HEK293 (cell line): ENCODE measurements around the gene SARS2.

ENCODE experiments used
- CTCF ChIA-PET: fragments of 350-600 bp; formaldehyde crosslinking; extraction: SDS; loops from one replicate; lab custom pipeline; 2021; ENCODE audit warnings: antibody characterized with exemption; lab: Yijun Ruan, JAX
- POLR2A ChIA-PET: fragments of 300-600 bp; formaldehyde crosslinking; extraction: SDS; loops from one replicate; lab custom pipeline; 2020; ENCODE audit warnings: antibody characterized with exemption, inconsistent platforms; lab: Yijun Ruan, JAX
- H3K27ac ChIP-seq: fragments of 200-500 bp; sonication (Bioruptor generic); 2 replicates; pipeline ENCODE4 v1.5.1; 2014; ENCODE audit warnings: low read depth, low read length, control low read depth, inconsistent platforms; ENCODE audit errors: extremely low read depth
- H3K36me3 ChIP-seq, 2 experiments: fragments of 200-500 bp in 1 of 2; sonication (Bioruptor generic) in 1 of 2; 1 replicate in 1 of 2; 2 replicates in 1 of 2; pipeline ENCODE4 v1.5.1; 2014 to 2017; ENCODE audit warnings: inconsistent platforms in 2 of 2, low read length in 2 of 2; ENCODE audit not compliant: control insufficient read depth in 2 of 2, insufficient read depth in 1 of 2
- H3K4me1 ChIP-seq: fragments of 200-500 bp; sonication (Bioruptor generic); 2 replicates; pipeline ENCODE4 v1.5.1; 2014; ENCODE audit warnings: mild to moderate bottlenecking, low read length, inconsistent platforms; ENCODE audit not compliant: control insufficient read depth, insufficient read depth
- H3K4me3 ChIP-seq: 2 replicates; pipeline ENCODE4 v1.5.1; 2011; ENCODE audit warnings: low read depth, mild to moderate bottlenecking, control low read depth, low read length, moderate library complexity
- H3K9me3 ChIP-seq: fragments of 200-500 bp; sonication (Bioruptor generic); 2 replicates; pipeline ENCODE4 v1.5.1; 2014; ENCODE audit warnings: low read depth, low read length, inconsistent platforms; ENCODE audit not compliant: control insufficient read depth, insufficient read depth
- BCL11A ChIP-seq: fragments of 450-650 bp; formaldehyde crosslinking; IDR thresholded peaks from 2 replicates; pipeline ENCODE4 v1.5.1; 2016; ENCODE audit warnings: low read depth, missing biosample characterization, missing genetic modification characterization
- GLIS1 ChIP-seq: fragments of 450-650 bp; formaldehyde crosslinking; IDR thresholded peaks from 2 replicates; pipeline ENCODE4 v1.5.1; 2016; ENCODE audit warnings: missing biosample characterization, missing genetic modification characterization
- MEIS1 ChIP-seq: sonication (generic); formaldehyde crosslinking; IDR thresholded peaks from 2 replicates; pipeline ENCODE4 v1.8.1; 2022; ENCODE audit warnings: missing genetic modification reagents, mild to moderate bottlenecking, borderline replicate concordance
- OVOL3 ChIP-seq: fragments of 450-650 bp; formaldehyde crosslinking; IDR thresholded peaks from 2 replicates; pipeline ENCODE4 v1.5.1; 2016; ENCODE audit warnings: missing biosample characterization, missing genetic modification characterization
- SP2 ChIP-seq: fragments of 450-650 bp; formaldehyde crosslinking; IDR thresholded peaks from 2 replicates; pipeline ENCODE4 v1.5.1; 2016; ENCODE audit warnings: missing biosample characterization, missing genetic modification characterization
- ZBTB20 ChIP-seq: fragments of 450-650 bp; formaldehyde crosslinking; IDR thresholded peaks from 2 replicates; pipeline ENCODE4 v1.5.1; 2016; ENCODE audit warnings: missing biosample characterization, missing genetic modification characterization
- ZFHX2 ChIP-seq: fragments of 450-650 bp; formaldehyde crosslinking; conservative IDR thresholded peaks from 2 replicates; pipeline ENCODE4 v1.5.1; 2016; ENCODE audit warnings: missing biosample characterization, missing genetic modification characterization
- ZNF146 ChIP-seq: fragments of 450-650 bp; formaldehyde crosslinking; IDR thresholded peaks from 2 replicates; pipeline ENCODE4 v1.5.1; 2016; ENCODE audit warnings: missing biosample characterization, missing genetic modification characterization
- ZNF19 ChIP-seq: fragments of 450-650 bp; formaldehyde crosslinking; IDR thresholded peaks from 2 replicates; pipeline ENCODE4; 2016; ENCODE audit warnings: missing biosample characterization, missing genetic modification characterization, low read depth
- ZNF221 ChIP-seq: fragments of 450-650 bp; formaldehyde crosslinking; IDR thresholded peaks from 2 replicates; pipeline ENCODE4 v1.5.1; 2017; ENCODE audit warnings: missing biosample characterization, missing genetic modification characterization, borderline replicate concordance
- ZNF274 ChIP-seq, 2 experiments: fragments of 200-500 bp in 1 of 2; fragments of 450-650 bp in 1 of 2; sonication (Bioruptor generic) in 1 of 2; formaldehyde crosslinking in 1 of 2; IDR thresholded peaks; 2 replicates each; pipeline versions ENCODE4 v1.5.1 to v1.6.1; 2014 to 2016; ENCODE audit warnings: borderline replicate concordance in 1 of 2, inconsistent platforms in 1 of 2, low read length in 1 of 2, missing biosample characterization in 1 of 2, missing genetic modification characterization in 1 of 2
- ZNF354C ChIP-seq: fragments of 450-650 bp; formaldehyde crosslinking; IDR thresholded peaks from 2 replicates; pipeline ENCODE4 v1.5.1; 2016; ENCODE audit warnings: missing biosample characterization, missing genetic modification characterization, low read depth, borderline replicate concordance
- ZNF391 ChIP-seq: fragments of 450-650 bp; formaldehyde crosslinking; IDR thresholded peaks from 2 replicates; pipeline ENCODE4 v1.5.1; 2016; ENCODE audit warnings: low read depth, missing biosample characterization, missing genetic modification characterization, borderline replicate concordance
- ZNF76 ChIP-seq: fragments of 450-650 bp; formaldehyde crosslinking; IDR thresholded peaks from 2 replicates; pipeline ENCODE4; 2016; ENCODE audit warnings: low read depth, missing biosample characterization, missing genetic modification characterization, borderline replicate concordance
- ZNF792 ChIP-seq: fragments of 450-650 bp; formaldehyde crosslinking; IDR thresholded peaks from 2 replicates; pipeline ENCODE4 v1.5.1; 2016; ENCODE audit warnings: missing biosample characterization, missing genetic modification characterization
- ZSCAN30 ChIP-seq: fragments of 450-650 bp; IDR thresholded peaks from 2 replicates; pipeline ENCODE4 v1.5.1; 2018; ENCODE audit warnings: missing biosample characterization, mild to moderate bottlenecking, missing genetic modification characterization, moderate library complexity
- TF ChIP-seq, protein P1 (sequence below): fragments of 450-650 bp; formaldehyde crosslinking; IDR thresholded peaks from 2 replicates; pipeline ENCODE4 v1.5.1; 2016; ENCODE audit warnings: missing biosample characterization, missing genetic modification characterization
- TF ChIP-seq, protein P2 (sequence below): fragments of 450-650 bp; formaldehyde crosslinking; IDR thresholded peaks from 2 replicates; pipeline ENCODE4 v1.5.1; 2016; ENCODE audit warnings: missing biosample characterization, missing genetic modification characterization
- TF ChIP-seq, protein P3 (sequence below): fragments of 450-650 bp; formaldehyde crosslinking; IDR thresholded peaks from 2 replicates; pipeline ENCODE4 v1.5.1; 2017; ENCODE audit warnings: missing biosample characterization, missing genetic modification characterization
- TF ChIP-seq, protein P4 (sequence below): fragments of 450-650 bp; formaldehyde crosslinking; conservative IDR thresholded peaks from 2 replicates; pipeline ENCODE4 v1.5.1; 2016; ENCODE audit warnings: low read depth, missing biosample characterization, missing genetic modification characterization
- TF ChIP-seq, protein P5 (sequence below): fragments of 450-650 bp; formaldehyde crosslinking; IDR thresholded peaks from 2 replicates; pipeline ENCODE4 v1.5.1; 2016; ENCODE audit warnings: missing biosample characterization, missing genetic modification characterization

Gene SARS2

DNA sequence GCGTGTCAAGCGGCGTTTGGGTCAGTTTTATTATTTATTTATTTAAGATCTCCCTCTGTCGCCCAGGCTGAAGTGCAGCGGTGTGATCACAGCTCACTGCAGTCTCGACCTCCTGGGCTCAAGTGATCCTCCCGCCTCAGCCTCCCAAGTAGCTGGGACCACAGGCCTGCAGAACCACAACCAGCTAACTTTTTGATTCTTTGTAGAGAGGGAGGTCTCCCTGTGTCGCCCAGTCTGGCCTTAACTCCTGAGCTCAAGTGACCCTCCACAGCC, 894 bp upstream of the SARS2 start:
- no peak for TF ChIP-seq OVOL3 (tag by site-specific recombination)
- no peak for TF ChIP-seq ZNF391 (tag by site-specific recombination)
- TF ChIP-seq, protein P1, sequence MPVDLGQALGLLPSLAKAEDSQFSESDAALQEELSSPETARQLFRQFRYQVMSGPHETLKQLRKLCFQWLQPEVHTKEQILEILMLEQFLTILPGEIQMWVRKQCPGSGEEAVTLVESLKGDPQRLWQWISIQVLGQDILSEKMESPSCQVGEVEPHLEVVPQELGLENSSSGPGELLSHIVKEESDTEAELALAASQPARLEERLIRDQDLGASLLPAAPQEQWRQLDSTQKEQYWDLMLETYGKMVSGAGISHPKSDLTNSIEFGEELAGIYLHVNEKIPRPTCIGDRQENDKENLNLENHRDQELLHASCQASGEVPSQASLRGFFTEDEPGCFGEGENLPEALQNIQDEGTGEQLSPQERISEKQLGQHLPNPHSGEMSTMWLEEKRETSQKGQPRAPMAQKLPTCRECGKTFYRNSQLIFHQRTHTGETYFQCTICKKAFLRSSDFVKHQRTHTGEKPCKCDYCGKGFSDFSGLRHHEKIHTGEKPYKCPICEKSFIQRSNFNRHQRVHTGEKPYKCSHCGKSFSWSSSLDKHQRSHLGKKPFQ (tag by site-specific recombination): peak; percentile 84
- 0 out of 2 replicates have a peak, but pooled peaks have one; percentile 14 for TF ChIP-seq BCL11A (tag by site-specific recombination)
- peak; percentile 76 for TF ChIP-seq GLIS1 (tag by site-specific recombination)
- no peak for TF ChIP-seq ZNF76 (tag by site-specific recombination)
- TF ChIP-seq, protein P2, sequence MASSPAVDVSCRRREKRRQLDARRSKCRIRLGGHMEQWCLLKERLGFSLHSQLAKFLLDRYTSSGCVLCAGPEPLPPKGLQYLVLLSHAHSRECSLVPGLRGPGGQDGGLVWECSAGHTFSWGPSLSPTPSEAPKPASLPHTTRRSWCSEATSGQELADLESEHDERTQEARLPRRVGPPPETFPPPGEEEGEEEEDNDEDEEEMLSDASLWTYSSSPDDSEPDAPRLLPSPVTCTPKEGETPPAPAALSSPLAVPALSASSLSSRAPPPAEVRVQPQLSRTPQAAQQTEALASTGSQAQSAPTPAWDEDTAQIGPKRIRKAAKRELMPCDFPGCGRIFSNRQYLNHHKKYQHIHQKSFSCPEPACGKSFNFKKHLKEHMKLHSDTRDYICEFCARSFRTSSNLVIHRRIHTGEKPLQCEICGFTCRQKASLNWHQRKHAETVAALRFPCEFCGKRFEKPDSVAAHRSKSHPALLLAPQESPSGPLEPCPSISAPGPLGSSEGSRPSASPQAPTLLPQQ (tag by site-specific recombination): no peak
- 0 out of 2 replicates have a peak, but pooled peaks have one; percentile 13 for TF ChIP-seq ZNF792 (tag by site-specific recombination)
- TF ChIP-seq, protein P3, sequence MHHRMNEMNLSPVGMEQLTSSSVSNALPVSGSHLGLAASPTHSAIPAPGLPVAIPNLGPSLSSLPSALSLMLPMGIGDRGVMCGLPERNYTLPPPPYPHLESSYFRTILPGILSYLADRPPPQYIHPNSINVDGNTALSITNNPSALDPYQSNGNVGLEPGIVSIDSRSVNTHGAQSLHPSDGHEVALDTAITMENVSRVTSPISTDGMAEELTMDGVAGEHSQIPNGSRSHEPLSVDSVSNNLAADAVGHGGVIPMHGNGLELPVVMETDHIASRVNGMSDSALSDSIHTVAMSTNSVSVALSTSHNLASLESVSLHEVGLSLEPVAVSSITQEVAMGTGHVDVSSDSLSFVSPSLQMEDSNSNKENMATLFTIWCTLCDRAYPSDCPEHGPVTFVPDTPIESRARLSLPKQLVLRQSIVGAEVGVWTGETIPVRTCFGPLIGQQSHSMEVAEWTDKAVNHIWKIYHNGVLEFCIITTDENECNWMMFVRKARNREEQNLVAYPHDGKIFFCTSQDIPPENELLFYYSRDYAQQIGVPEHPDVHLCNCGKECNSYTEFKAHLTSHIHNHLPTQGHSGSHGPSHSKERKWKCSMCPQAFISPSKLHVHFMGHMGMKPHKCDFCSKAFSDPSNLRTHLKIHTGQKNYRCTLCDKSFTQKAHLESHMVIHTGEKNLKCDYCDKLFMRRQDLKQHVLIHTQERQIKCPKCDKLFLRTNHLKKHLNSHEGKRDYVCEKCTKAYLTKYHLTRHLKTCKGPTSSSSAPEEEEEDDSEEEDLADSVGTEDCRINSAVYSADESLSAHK: no peak
- TF ChIP-seq ZNF274 (IDR thresholded peaks at IDR 0.05; ENCODE audit: low read length): no peak
- TF ChIP-seq ZNF274 (tag by site-specific recombination; IDR thresholded peaks at IDR 0.05; ENCODE audit: borderline replicate concordance): no peak
- no peak for TF ChIP-seq MEIS1 (CRISPR knock-in tag)
- POLR2A ChIA-PET: interaction anchor here (0.8 to 2.5 kb wide), 8 partner anchors 9 to 557 kb away, joined by 3 to 34 read pairs (median 9); partner anchors contain the start of genes EIF3K, NFKBIB, PSMD8 and RPS16
- H3K4me1 ChIP-seq: peaks cover 10% of the 10 kb centered on the region; the same call in 1 of the 2 replicates
- H3K36me3 ChIP-seq: peaks cover 29 to 53% of the 10 kb centered on the region in 2 experiments
- CTCF ChIA-PET: interaction anchor here (0.6 to 5.3 kb wide), 22 partner anchors 10 to 1029 kb away, joined by 3 to 63 read pairs (median 9); partner anchors contain the start of genes FAM98C, NFKBIB and SIRT2
- H3K9me3 ChIP-seq: no peaks in the 10 kb centered on the region
- peak overlapping the region; percentile 81 for H3K27ac ChIP-seq
- H3K4me3 ChIP-seq: peak overlapping the region; percentile 64

DNA sequence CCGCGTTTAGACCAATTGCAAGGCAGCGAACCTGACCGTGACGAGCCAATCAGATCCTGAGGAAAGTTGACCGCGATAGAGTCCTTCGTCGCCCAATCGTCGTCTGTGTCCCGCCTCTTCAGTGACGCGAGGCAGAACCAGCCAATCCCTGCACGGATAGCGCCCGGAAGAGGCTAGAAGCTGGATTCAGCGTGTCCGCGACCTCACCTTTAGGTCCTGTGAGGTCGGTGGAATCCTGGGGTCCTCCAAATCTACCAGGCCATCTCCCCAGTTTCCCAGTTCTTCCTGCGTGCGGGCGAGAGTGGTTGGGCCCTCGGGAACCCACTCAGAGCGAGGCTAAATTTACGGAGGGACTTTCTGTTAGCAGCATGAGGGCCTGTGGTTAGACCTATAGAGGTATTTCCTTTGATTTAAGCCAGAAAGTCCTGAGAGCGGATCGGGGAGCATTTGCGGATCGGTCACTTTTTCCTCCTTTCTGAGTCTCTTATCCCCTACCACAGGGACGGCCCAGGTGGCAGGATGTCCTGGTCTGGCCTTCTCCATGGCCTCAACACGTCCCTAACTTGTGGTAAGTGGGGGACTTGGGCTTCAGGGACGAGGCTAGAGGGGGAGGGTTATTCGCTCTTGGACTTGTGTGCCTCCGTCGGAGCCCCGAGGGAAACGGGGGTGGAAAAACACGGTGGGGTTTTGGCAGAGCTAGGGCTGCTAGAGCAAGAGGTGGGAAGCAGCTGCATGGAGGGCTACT, 385 bp upstream of the SARS2 start, which contains the start of gene MRPS12:
Gene MRPS12 (plus strand): TSS at position 169 of the 745 bp plus-strand sequence. CDS start 351 bp downstream, at position 520.
- peak within 1 kb of the TSS; percentile 70 for H3K4me3 ChIP-seq
- H3K4me1 ChIP-seq: peaks cover 10% of the 10 kb centered on the region; the same call in 1 of the 2 replicates
- H3K36me3 ChIP-seq: peaks cover 32 to 58% of the 10 kb centered on the region in 2 experiments
- no peaks in the 10 kb centered on the region for H3K9me3 ChIP-seq
- CTCF ChIA-PET: interaction anchor here (0.5 to 5.3 kb wide), 94 partner anchors 9 to 1710 kb away, joined by 3 to 63 read pairs (median 4); partner anchors contain the start of genes ACTN4, CAPN12, CCER2 and ECH1
- POLR2A ChIA-PET: interaction anchor here (0.6 to 2.5 kb wide), 36 partner anchors 10 to 1025 kb away, joined by 3 to 34 read pairs (median 5); partner anchors contain the start of genes ACTN4, CCER2, ECH1 and EIF3K
- peak within 1 kb of the TSS; percentile 81 for H3K27ac ChIP-seq
- peak; percentile 55; the same call in 1 of the 2 replicates for TF ChIP-seq ZBTB20 (tag by site-specific recombination)
- TF ChIP-seq SP2 (tag by site-specific recombination): peak; percentile 100
- TF ChIP-seq, protein P4, sequence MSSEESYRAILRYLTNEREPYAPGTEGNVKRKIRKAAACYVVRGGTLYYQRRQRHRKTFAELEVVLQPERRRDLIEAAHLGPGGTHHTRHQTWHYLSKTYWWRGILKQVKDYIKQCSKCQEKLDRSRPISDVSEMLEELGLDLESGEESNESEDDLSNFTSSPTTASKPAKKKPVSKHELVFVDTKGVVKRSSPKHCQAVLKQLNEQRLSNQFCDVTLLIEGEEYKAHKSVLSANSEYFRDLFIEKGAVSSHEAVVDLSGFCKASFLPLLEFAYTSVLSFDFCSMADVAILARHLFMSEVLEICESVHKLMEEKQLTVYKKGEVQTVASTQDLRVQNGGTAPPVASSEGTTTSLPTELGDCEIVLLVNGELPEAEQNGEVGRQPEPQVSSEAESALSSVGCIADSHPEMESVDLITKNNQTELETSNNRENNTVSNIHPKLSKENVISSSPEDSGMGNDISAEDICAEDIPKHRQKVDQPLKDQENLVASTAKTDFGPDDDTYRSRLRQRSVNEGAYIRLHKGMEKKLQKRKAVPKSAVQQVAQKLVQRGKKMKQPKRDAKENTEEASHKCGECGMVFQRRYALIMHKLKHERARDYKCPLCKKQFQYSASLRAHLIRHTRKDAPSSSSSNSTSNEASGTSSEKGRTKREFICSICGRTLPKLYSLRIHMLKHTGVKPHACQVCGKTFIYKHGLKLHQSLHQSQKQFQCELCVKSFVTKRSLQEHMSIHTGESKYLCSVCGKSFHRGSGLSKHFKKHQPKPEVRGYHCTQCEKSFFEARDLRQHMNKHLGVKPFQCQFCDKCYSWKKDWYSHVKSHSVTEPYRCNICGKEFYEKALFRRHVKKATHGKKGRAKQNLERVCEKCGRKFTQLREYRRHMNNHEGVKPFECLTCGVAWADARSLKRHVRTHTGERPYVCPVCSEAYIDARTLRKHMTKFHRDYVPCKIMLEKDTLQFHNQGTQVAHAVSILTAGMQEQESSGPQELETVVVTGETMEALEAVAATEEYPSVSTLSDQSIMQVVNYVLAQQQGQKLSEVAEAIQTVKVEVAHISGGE (tag by site-specific recombination): peak; percentile 49
- peak; percentile 45; the same call in 1 of the 2 replicates for TF ChIP-seq ZSCAN30 (tag by site-specific recombination)
- TF ChIP-seq ZNF221 (tag by site-specific recombination): no peak
- peak; percentile 34; the same call in 1 of the 2 replicates for TF ChIP-seq ZFHX2 (tag by site-specific recombination)
- peak; percentile 15; the same call in 1 of the 2 replicates for TF ChIP-seq ZNF76 (tag by site-specific recombination)
- TF ChIP-seq, protein P5, sequence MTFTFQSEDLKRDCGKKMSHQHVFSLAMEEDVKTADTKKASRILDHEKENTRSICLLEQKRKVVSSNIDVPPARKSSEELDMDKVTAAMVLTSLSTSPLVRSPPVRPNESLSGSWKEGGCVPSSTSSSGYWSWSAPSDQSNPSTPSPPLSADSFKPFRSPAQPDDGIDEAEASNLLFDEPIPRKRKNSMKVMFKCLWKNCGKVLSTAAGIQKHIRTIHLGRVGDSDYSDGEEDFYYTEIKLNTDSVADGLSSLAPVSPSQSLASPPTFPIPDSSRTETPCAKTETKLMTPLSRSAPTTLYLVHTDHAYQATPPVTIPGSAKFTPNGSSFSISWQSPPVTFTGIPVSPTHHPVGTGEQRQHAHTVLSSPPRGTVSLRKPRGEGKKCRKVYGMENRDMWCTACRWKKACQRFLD (tag by site-specific recombination): no peak
- TF ChIP-seq ZNF354C (tag by site-specific recombination): no peak
- TF ChIP-seq ZNF19 (tag by site-specific recombination): no peak
- no peak for TF ChIP-seq ZNF146 (tag by site-specific recombination)
